Adrenal gland (tissue), 5 donors: Measurements from ENCODE around the gene CTDSP1.

Experiments used
- CTCF ChIP-seq, 6 experiments: fragments of 450-650 bp in 4 of 6; fragments of 200-600 bp in 2 of 6; sonication (generic) in 1 of 6; IDR thresholded peaks; 1 replicate in 5 of 6; 2 replicates in 1 of 6; pipeline versions ENCODE4 v1.5.1 to v1.8.0; 2016 to 2021; ENCODE audit warnings: antibody characterized with exemption in 6 of 6, mild to moderate bottlenecking in 2 of 6, moderate library complexity in 1 of 6
- POLR2A ChIP-seq, 2 donors: fragments of 450-650 bp; IDR thresholded peaks; one replicate each; pipeline ENCODE4 v1.6.1; 2017; ENCODE audit warnings: antibody characterized with exemption in 2 of 2, mild to moderate bottlenecking in 2 of 2, moderate library complexity in 1 of 2
- donor health status: DM: no; HTN: no; CAD: no.

- TF ChIP-seq CTCF (IDR thresholded peaks at IDR 0.05) (no peak), POLR2A (IDR thresholded peaks at IDR 0.05) (no peak)
Observed at GRCh38 chr2:218368150-218368528, 31.5 kb upstream of the CTDSP1 start.
